Large intestine (tissue), 3 donors: ENCODE measurements around the gene THSD7A. TPM values are rescaled to one million over a fixed set of nuclear protein-coding genes. Genes with fewer than 3 reads are reported as not detected.

Source experiments
- DNase-seq, 2 donors: peaks; one replicate each; pipeline versions ENCODE4 v3.0.0 to v3.0.0-alpha.2; 2013
- H3K27ac ChIP-seq: one replicate; pipeline ENCODE4 v1.5.1; 2013; ENCODE audit warnings: low read length
- H3K27me3 ChIP-seq: 2 replicates; pipeline ENCODE4 v1.6.1; 2013; ENCODE audit warnings: low read length; ENCODE audit not compliant: control insufficient read depth, insufficient read depth
- H3K36me3 ChIP-seq: 2 replicates; pipeline ENCODE4 v1.6.1; 2013; ENCODE audit warnings: low read length; ENCODE audit not compliant: control insufficient read depth, insufficient read depth
- H3K4me1 ChIP-seq: one replicate; pipeline ENCODE4 v1.6.1; 2013; ENCODE audit warnings: low read length; ENCODE audit not compliant: control insufficient read depth, insufficient read depth
- H3K4me3 ChIP-seq: one replicate; pipeline ENCODE4 v1.5.1; 2013; ENCODE audit warnings: low read length
- H3K9me3 ChIP-seq: one replicate; pipeline ENCODE4 v1.6.1; 2013; ENCODE audit warnings: mild to moderate bottlenecking, low read depth, low read length, moderate library complexity; ENCODE audit not compliant: control insufficient read depth
- WGBS: methylation state at CpG from one replicate; pipeline ENCODE4 v1.1.5; 2013; ENCODE audit warnings: low lambda C conversion rate; ENCODE audit not compliant: insufficient coverage; 5-methylcytosine and 5-hydroxymethylcytosine counted together
- polyA plus RNA-seq: library from polyadenylated mRNA; unstranded; fragments of 120-200 nt; gene quantifications from one replicate; pipeline ENCODE4 v1.2.1, GENCODE V29; 2013

Gene THSD7A
- polyA plus RNA-seq, 1 donor, result 3.7 TPM

- Histone ChIP-seq H3K9me3 (no peaks in the 10 kb centered on the region), H3K36me3 (no peaks in the 10 kb centered on the region), H3K4me3 (no peak overlapping the region), H3K27ac (no peak overlapping the region), H3K27me3 (no peaks in the 10 kb centered on the region), H3K4me1 (no peaks in the 10 kb centered on the region)
- DNase-seq, result no peak
- no CpG with 5 or more reads among the region's 4 CpGs for WGBS
These were observed 163.3 kb downstream of the THSD7A start for GRCh38 chr7:11668727-11669126.

GRCh38 chr7:11667810-11668185 is 164.2 kb downstream of the THSD7A start:
- Histone ChIP-seq H3K4me1 (no peaks in the 10 kb centered on the region), H3K36me3 (no peaks in the 10 kb centered on the region), H3K9me3 (no peaks in the 10 kb centered on the region), H3K27ac (no peak overlapping the region), H3K4me3 (no peak overlapping the region), H3K27me3 (no peaks in the 10 kb centered on the region)
- WGBS, result no CpG with 5 or more reads among the region's 2 CpGs
- DNase-seq, result no peak

GRCh38 chr7:11667071-11667809 is 164.8 kb downstream of the THSD7A start:
- 89% methylated on average over 6 of the region's 7 CpGs for WGBS
- DNase-seq, result no peak
- Histone ChIP-seq H3K4me3 (no peak overlapping the region), H3K9me3 (no peaks in the 10 kb centered on the region), H3K27ac (no peak overlapping the region), H3K36me3 (no peaks in the 10 kb centered on the region), H3K4me1 (no peaks in the 10 kb centered on the region), H3K27me3 (no peaks in the 10 kb centered on the region)

- WGBS, result 70% methylated on average over 2 of the region's 3 CpGs
- H3K4me3 ChIP-seq, result no peak overlapping the region
- H3K9me3 ChIP-seq, result no peaks in the 10 kb centered on the region
These were observed 166.6 kb downstream of the THSD7A start for GRCh38 chr7:11665357-11665756.

GRCh38 chr7:11655642-11656041 is 176.4 kb downstream of the THSD7A start:
- DNase-seq, result no peak
- Histone ChIP-seq H3K9me3 (no peaks in the 10 kb centered on the region), H3K27ac (no peak overlapping the region), H3K4me3 (no peak overlapping the region), H3K4me1 (no peaks in the 10 kb centered on the region), H3K36me3 (no peaks in the 10 kb centered on the region), H3K27me3 (no peaks in the 10 kb centered on the region)
- WGBS, result 67% methylated on average over 1 of the region's 1 CpG

More at GRCh38 chr7:11665357-11665756, 166.6 kb downstream of the THSD7A start:
- H3K36me3 ChIP-seq, result no peaks in the 10 kb centered on the region
- no peaks in the 10 kb centered on the region for H3K4me1 ChIP-seq
- H3K27ac ChIP-seq, result no peak overlapping the region
- H3K27me3 ChIP-seq, result no peaks in the 10 kb centered on the region
- no peak for DNase-seq

- DNase-seq, result no peak
- no peak overlapping the region for H3K27ac ChIP-seq
- H3K36me3 ChIP-seq, result no peaks in the 10 kb centered on the region
- no peaks in the 10 kb centered on the region for H3K4me1 ChIP-seq
- no peaks in the 10 kb centered on the region for H3K27me3 ChIP-seq
- no peak overlapping the region for H3K4me3 ChIP-seq
- H3K9me3 ChIP-seq, result no peaks in the 10 kb centered on the region
These were observed 176.8 kb downstream of the THSD7A start for GRCh38 chr7:11655163-11655562.

GRCh38 chr7:11650500-11650899 is 181.5 kb downstream of the THSD7A start:
- no peaks in the 10 kb centered on the region for H3K27me3 ChIP-seq
- DNase-seq, result no peak
- no peaks in the 10 kb centered on the region for H3K4me1 ChIP-seq
- no peak overlapping the region for H3K27ac ChIP-seq
- no peak overlapping the region for H3K4me3 ChIP-seq
- H3K36me3 ChIP-seq, result no peaks in the 10 kb centered on the region
- WGBS, result 100% methylated on average over 1 of the region's 3 CpGs
- H3K9me3 ChIP-seq, result no peaks in the 10 kb centered on the region

GRCh38 chr7:11650030-11650429 is 182.0 kb downstream of the THSD7A start:
- no peak overlapping the region for H3K4me3 ChIP-seq
- DNase-seq, result no peak
- WGBS, result no CpG with 5 or more reads among the region's 2 CpGs
- H3K27ac ChIP-seq, result no peak overlapping the region
- H3K36me3 ChIP-seq, result no peaks in the 10 kb centered on the region
- H3K9me3 ChIP-seq, result no peaks in the 10 kb centered on the region
- no peaks in the 10 kb centered on the region for H3K27me3 ChIP-seq
- H3K4me1 ChIP-seq, result no peaks in the 10 kb centered on the region

- Histone ChIP-seq H3K27me3 (no peaks in the 10 kb centered on the region), H3K27ac (no peak overlapping the region), H3K36me3 (no peaks in the 10 kb centered on the region), H3K4me3 (no peak overlapping the region), H3K4me1 (no peaks in the 10 kb centered on the region), H3K9me3 (no peaks in the 10 kb centered on the region)
- DNase-seq, result no peak
These were observed 183.0 kb downstream of the THSD7A start for GRCh38 chr7:11648980-11649379.

- no peaks in the 10 kb centered on the region for H3K9me3 ChIP-seq
- H3K4me1 ChIP-seq, result no peaks in the 10 kb centered on the region
- H3K36me3 ChIP-seq, result no peaks in the 10 kb centered on the region
- no peak overlapping the region for H3K4me3 ChIP-seq
- no peaks in the 10 kb centered on the region for H3K27me3 ChIP-seq
- H3K27ac ChIP-seq, result no peak overlapping the region
- no CpG with 5 or more reads among the region's 3 CpGs for WGBS
- DNase-seq, result no peak
These were observed 183.9 kb downstream of the THSD7A start for GRCh38 chr7:11648101-11648500.

- Histone ChIP-seq H3K36me3 (no peaks in the 10 kb centered on the region), H3K27me3 (no peaks in the 10 kb centered on the region), H3K4me1 (no peaks in the 10 kb centered on the region), H3K27ac (no peak overlapping the region), H3K4me3 (no peak overlapping the region), H3K9me3 (no peaks in the 10 kb centered on the region)
- DNase-seq, result no peak
- no CpG with 5 or more reads among the region's 2 CpGs for WGBS
These were observed 189.2 kb downstream of the THSD7A start for GRCh38 chr7:11642841-11643240.
